Prostate gland (tissue), 2 donors: ENCODE measurements around the gene NDFIP2.

Experiments
- CTCF ChIP-seq, 4 experiments: fragments of 200-600 bp in 2 of 4; fragments of 450-650 bp in 2 of 4; sonication (generic) in 2 of 4; IDR thresholded peaks; 1 replicate in 3 of 4; 2 replicates in 1 of 4; pipeline ENCODE4 v1.5.1; 2016 to 2019; ENCODE audit warnings: antibody characterized with exemption in 4 of 4, mild to moderate bottlenecking in 2 of 4, moderate library complexity in 2 of 4
- POLR2A ChIP-seq: fragments of 450-650 bp; IDR thresholded peaks from one replicate; pipeline ENCODE4 v1.6.1; 2016; ENCODE audit warnings: antibody characterized with exemption, mild to moderate bottlenecking
- POLR2AphosphoS5 ChIP-seq: sonication (generic); formaldehyde crosslinking; IDR thresholded peaks from one replicate; pipeline ENCODE4 v1.6.1; 2017; ENCODE audit warnings: antibody characterized with exemption

- TF ChIP-seq CTCF (IDR thresholded peaks at IDR 0.05) (no peak), POLR2A (no peak), POLR2AphosphoS5 (no peak)
Observed at GRCh38 chr13:79531542-79532254, 50.7 kb downstream of the NDFIP2 start.
